Parathyroid adenoma (tissue), 2 donors: ENCODE data around the gene GADL1.
A peak's percentile ranks its signal among the peaks of the same experiment; 100 is the strongest.

Source experiments
- H2AFZ ChIP-seq: fragments of 300-600 bp; sonication (generic); one replicate; pipeline ENCODE4 v1.7.0; 2017; ENCODE audit warnings: antibody characterized with exemption, mild to moderate bottlenecking
- H3K27ac ChIP-seq: fragments of 300-600 bp; sonication (generic); one replicate; pipeline ENCODE4 v1.7.0; 2017
- H3K27me3 ChIP-seq: fragments of 300-600 bp; sonication (generic); one replicate; pipeline ENCODE4 v1.7.0; 2017; ENCODE audit warnings: low read length; ENCODE audit not compliant: control insufficient read depth, insufficient read depth
- H3K36me3 ChIP-seq: fragments of 300-600 bp; sonication (generic); one replicate; pipeline ENCODE4 v1.7.0; 2017; ENCODE audit warnings: low read length; ENCODE audit not compliant: control insufficient read depth, insufficient read depth
- H3K4me1 ChIP-seq: fragments of 300-600 bp; sonication (generic); one replicate; pipeline ENCODE4 v1.7.0; 2017; ENCODE audit warnings: control low read depth
- H3K4me2 ChIP-seq: fragments of 300-600 bp; sonication (generic); one replicate; pipeline ENCODE4 v1.7.0; 2017; ENCODE audit warnings: low read length
- H3K4me3 ChIP-seq: fragments of 300-600 bp; sonication (generic); one replicate; pipeline ENCODE4 v1.7.0; 2017; ENCODE audit warnings: low read depth, low read length
- H3K79me2 ChIP-seq: fragments of 300-600 bp; sonication (generic); one replicate; pipeline ENCODE4 v1.7.0; 2017; ENCODE audit warnings: control low read depth
- H3K9ac ChIP-seq: fragments of 300-600 bp; sonication (generic); one replicate; pipeline ENCODE4 v1.7.0; 2017; ENCODE audit warnings: mild to moderate bottlenecking
- H3K9me3 ChIP-seq: fragments of 300-600 bp; sonication (generic); one replicate; pipeline ENCODE4 v1.7.0; 2017; ENCODE audit warnings: low read length; ENCODE audit not compliant: control insufficient read depth
- TF ChIP-seq, protein P1 (sequence below): fragments of 300-600 bp; sonication (generic); IDR thresholded peaks from one replicate; pipeline ENCODE4 v1.7.0; 2017; ENCODE audit warnings: antibody characterized with exemption, mild to moderate bottlenecking
- donor health status: primary hyperparathyroidism.

The GADL1 gene

DNA sequence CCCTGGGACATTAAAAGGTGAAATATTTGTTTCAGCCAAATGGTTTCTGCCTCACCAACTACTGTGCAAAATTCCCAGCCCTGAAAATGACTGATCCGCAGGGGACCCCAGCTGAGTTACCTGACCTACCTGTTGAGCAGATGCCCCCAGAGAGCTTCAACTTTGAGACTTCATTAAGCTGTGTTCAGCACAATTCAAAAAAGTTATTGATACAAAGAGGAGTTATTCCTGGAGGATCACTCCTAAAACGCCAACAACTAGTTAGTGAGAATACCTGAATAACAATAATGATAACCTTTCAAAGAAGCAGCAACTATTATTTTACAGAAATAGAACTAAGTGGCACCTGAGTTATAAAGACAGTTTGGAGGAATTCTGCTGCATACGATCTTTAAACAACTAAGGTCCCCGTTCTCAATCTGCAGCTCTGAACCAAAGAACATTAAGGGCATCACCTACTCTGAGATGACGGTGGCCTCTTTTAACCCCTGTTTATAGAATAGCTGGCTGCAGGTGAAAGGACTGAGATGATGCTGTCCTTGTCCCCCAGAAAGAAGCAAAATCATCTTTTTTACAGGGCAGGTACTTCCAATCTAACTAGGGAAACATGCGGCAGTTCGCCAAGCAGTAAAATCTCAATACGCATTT lies 659 bp downstream of the GADL1 start:
- H3K4me1 ChIP-seq = no peaks in the 10 kb centered on the region
- TF ChIP-seq, protein P1, sequence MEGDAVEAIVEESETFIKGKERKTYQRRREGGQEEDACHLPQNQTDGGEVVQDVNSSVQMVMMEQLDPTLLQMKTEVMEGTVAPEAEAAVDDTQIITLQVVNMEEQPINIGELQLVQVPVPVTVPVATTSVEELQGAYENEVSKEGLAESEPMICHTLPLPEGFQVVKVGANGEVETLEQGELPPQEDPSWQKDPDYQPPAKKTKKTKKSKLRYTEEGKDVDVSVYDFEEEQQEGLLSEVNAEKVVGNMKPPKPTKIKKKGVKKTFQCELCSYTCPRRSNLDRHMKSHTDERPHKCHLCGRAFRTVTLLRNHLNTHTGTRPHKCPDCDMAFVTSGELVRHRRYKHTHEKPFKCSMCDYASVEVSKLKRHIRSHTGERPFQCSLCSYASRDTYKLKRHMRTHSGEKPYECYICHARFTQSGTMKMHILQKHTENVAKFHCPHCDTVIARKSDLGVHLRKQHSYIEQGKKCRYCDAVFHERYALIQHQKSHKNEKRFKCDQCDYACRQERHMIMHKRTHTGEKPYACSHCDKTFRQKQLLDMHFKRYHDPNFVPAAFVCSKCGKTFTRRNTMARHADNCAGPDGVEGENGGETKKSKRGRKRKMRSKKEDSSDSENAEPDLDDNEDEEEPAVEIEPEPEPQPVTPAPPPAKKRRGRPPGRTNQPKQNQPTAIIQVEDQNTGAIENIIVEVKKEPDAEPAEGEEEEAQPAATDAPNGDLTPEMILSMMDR = no peak
- H3K4me2 ChIP-seq = peak overlapping the region; percentile 94
- H3K79me2 ChIP-seq = no peaks in the 10 kb centered on the region
- H3K27ac ChIP-seq = no peak overlapping the region
- H2AFZ ChIP-seq = no peak overlapping the region
- H3K27me3 ChIP-seq = no peaks in the 10 kb centered on the region
- peak overlapping the region; percentile 59 for H3K4me3 ChIP-seq
- no peaks in the 10 kb centered on the region for H3K9me3 ChIP-seq
- H3K9ac ChIP-seq = no peak overlapping the region
- no peaks in the 10 kb centered on the region for H3K36me3 ChIP-seq

DNA sequence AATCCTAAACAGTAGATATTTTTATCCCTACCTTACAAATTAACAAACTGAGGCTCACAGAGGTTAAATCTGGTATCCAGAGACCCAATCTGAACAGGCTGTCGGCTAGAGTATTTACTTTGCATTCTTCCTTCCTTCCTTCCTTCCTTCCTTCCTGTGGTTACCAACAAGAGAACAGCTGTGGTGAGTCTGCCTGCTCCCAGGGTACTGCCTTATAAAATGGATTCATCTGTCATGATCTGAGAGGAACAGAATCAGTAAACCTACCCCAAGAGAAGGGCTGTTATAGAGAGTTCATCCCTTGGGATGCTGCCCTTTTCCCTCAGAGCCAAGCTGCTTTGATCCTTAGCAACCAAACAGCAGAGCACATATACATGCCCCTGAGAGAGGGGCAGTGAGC lies 3.6 kb downstream of the GADL1 start:
- Histone ChIP-seq H3K27me3 (no peaks in the 10 kb centered on the region), H3K4me3 (no peak overlapping the region), H3K9me3 (no peaks in the 10 kb centered on the region), H2AFZ (no peak overlapping the region), H3K4me2 (no peak overlapping the region), H3K27ac (no peak overlapping the region), H3K4me1 (no peaks in the 10 kb centered on the region), H3K9ac (no peak overlapping the region), H3K36me3 (no peaks in the 10 kb centered on the region), H3K79me2 (no peaks in the 10 kb centered on the region)
- TF ChIP-seq, protein P1 = no peak

DNA sequence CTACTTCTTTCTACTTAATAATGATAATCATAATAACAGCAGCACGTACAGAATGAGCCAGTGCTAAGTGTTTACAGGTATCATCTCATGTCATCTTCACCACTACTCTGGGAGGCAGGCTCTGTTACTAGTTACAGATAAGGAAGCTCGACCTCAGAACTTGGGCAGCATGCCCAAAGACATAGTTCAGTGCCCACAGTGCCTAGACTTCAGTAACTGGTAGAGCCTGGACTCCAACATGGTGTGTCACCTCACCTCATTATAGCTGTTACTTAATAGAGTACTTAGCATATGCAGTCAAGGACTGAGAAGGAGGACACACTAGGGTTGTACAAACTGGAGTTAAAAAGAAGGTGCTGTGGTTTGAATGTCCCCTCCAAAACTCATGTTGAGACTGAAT lies 7.6 kb downstream of the GADL1 start:
- no peak overlapping the region for H3K4me2 ChIP-seq
- H3K4me3 ChIP-seq = no peak overlapping the region
- no peaks in the 10 kb centered on the region for H3K27me3 ChIP-seq
- H3K9me3 ChIP-seq = no peaks in the 10 kb centered on the region
- no peak overlapping the region for H3K27ac ChIP-seq
- no peak overlapping the region for H2AFZ ChIP-seq
- no peaks in the 10 kb centered on the region for H3K79me2 ChIP-seq
- no peaks in the 10 kb centered on the region for H3K36me3 ChIP-seq
- no peak overlapping the region for H3K9ac ChIP-seq
- no peaks in the 10 kb centered on the region for H3K4me1 ChIP-seq
- TF ChIP-seq, protein P1 = no peak

DNA sequence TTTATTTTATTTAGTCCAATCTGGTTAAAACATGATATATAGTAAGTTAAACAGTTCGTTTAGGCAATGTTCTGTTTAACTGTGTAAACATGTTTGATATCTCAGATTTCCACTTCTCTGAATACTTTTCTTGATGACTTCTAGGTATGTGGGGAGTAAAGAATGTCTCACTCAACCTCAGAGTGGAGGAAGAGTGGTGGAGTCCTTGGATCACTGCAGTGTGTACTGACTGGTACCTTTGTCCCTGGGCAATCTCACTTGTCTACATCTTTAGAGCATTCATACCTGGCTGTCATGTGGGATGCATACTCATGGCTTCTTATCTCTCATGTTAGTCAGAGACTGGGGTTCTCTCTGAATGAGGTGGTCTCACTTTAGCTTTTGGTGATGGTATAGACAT lies 15.6 kb downstream of the GADL1 start:
- Histone ChIP-seq H3K9me3 (no peaks in the 10 kb centered on the region), H2AFZ (no peak overlapping the region), H3K9ac (no peak overlapping the region), H3K4me1 (no peaks in the 10 kb centered on the region), H3K4me2 (no peak overlapping the region), H3K4me3 (no peak overlapping the region), H3K36me3 (no peaks in the 10 kb centered on the region), H3K27me3 (no peaks in the 10 kb centered on the region), H3K27ac (no peak overlapping the region), H3K79me2 (no peaks in the 10 kb centered on the region)
- TF ChIP-seq, protein P1 = no peak

DNA sequence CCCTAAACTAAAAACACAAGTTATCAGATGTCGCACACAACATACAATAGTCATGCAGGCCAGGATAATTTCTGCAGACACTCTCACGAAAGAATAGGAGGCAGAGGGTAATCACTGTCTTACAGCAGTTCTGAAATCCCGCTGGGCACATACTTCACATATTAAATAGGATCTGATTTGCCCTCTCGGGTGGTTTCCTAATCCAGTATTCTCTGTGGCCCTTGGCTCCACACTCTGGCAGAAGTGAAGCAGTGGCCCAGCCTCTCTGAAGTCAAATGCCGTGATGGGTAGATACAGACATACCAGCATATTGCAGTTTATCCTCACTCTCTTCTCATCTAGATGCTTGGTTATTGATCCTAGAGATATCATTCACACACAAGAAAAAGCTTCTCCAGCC lies 19.0 kb downstream of the GADL1 start:
- Histone ChIP-seq H3K27ac (no peak overlapping the region), H3K4me3 (no peak overlapping the region), H3K79me2 (no peaks in the 10 kb centered on the region), H2AFZ (no peak overlapping the region), H3K27me3 (no peaks in the 10 kb centered on the region), H3K9ac (no peak overlapping the region), H3K9me3 (no peaks in the 10 kb centered on the region), H3K4me1 (no peaks in the 10 kb centered on the region), H3K4me2 (no peak overlapping the region), H3K36me3 (no peaks in the 10 kb centered on the region)
- TF ChIP-seq, protein P1 = no peak
